HUES64 (cell line): ENCODE measurements around the gene WWOX.

ENCODE experiments used
- H3K27ac ChIP-seq: 2 replicates; pipeline ENCODE4 v1.7.0; 2013; ENCODE audit warnings: low read depth, low read length, inconsistent platforms
- H3K27me3 ChIP-seq: 2 replicates; pipeline ENCODE4 v1.6.1; 2013; ENCODE audit warnings: mild to moderate bottlenecking, low read length; ENCODE audit not compliant: insufficient read depth
- H3K36me3 ChIP-seq: 2 replicates; pipeline ENCODE4 v1.6.1; 2013; ENCODE audit warnings: mild to moderate bottlenecking, low read length; ENCODE audit not compliant: insufficient read depth
- H3K4me1 ChIP-seq: 2 replicates; pipeline ENCODE4 v1.6.1; 2013; ENCODE audit warnings: mild to moderate bottlenecking, low read length, moderate library complexity; ENCODE audit not compliant: insufficient read depth
- H3K4me3 ChIP-seq: 2 replicates; pipeline ENCODE4 v1.5.1; 2013; ENCODE audit warnings: mild to moderate bottlenecking, low read length, moderate library complexity
- H3K9ac ChIP-seq: 2 replicates; pipeline ENCODE4 v1.6.1; 2013; ENCODE audit warnings: mild to moderate bottlenecking, low read depth, low read length
- H3K9me3 ChIP-seq: 2 replicates; pipeline ENCODE4 v1.6.1; 2013; ENCODE audit warnings: low read depth, low read length; ENCODE audit not compliant: insufficient read depth
- WGBS: fragments of 150-250, 120-280 bp; methylation state at CpG from one replicate; pipeline ENCODE4 v1.1.7; 2013; ENCODE audit warnings: missing lambda C conversion rate; 5-methylcytosine and 5-hydroxymethylcytosine counted together

The WWOX gene

GRCh38 chr16:78746718-78747117 is 647.3 kb downstream of the WWOX start:
- H3K4me1 ChIP-seq, result no peaks in the 10 kb centered on the region
- H3K9ac ChIP-seq, result no peak overlapping the region
- H3K27me3 ChIP-seq, result no peaks in the 10 kb centered on the region
- WGBS, result 97% methylated on average over 2 of the region's 2 CpGs
- H3K9me3 ChIP-seq, result 0 out of 2 replicates have a peak, but pooled peaks cover 2% of the 10 kb centered on the region
- H3K4me3 ChIP-seq, result no peak overlapping the region
- H3K27ac ChIP-seq, result no peak overlapping the region
- no peaks in the 10 kb centered on the region for H3K36me3 ChIP-seq

- 93% methylated on average over 9 of the region's 9 CpGs for WGBS
- Histone ChIP-seq H3K36me3 (no peaks in the 10 kb centered on the region), H3K4me3 (no peak overlapping the region), H3K27me3 (no peaks in the 10 kb centered on the region), H3K9me3 (0 out of 2 replicates have a peak, but pooled peaks cover 2% of the 10 kb centered on the region), H3K9ac (no peak overlapping the region), H3K27ac (no peak overlapping the region), H3K4me1 (no peaks in the 10 kb centered on the region)
Observed at GRCh38 chr16:78748220-78748929, 648.9 kb downstream of the WWOX start.

- H3K9me3 ChIP-seq, result 0 out of 2 replicates have a peak, but pooled peaks cover 2% of the 10 kb centered on the region
- H3K9ac ChIP-seq, result no peak overlapping the region
- H3K4me1 ChIP-seq, result no peaks in the 10 kb centered on the region
- H3K4me3 ChIP-seq, result no peak overlapping the region
- WGBS, result 93% methylated on average over 3 of the region's 4 CpGs
- H3K27me3 ChIP-seq, result no peaks in the 10 kb centered on the region
- H3K36me3 ChIP-seq, result no peaks in the 10 kb centered on the region
- H3K27ac ChIP-seq, result no peak overlapping the region
Observed at GRCh38 chr16:78749745-78750268, 650.4 kb downstream of the WWOX start.

- no peak overlapping the region for H3K4me3 ChIP-seq
- no peaks in the 10 kb centered on the region for H3K27me3 ChIP-seq
- no peaks in the 10 kb centered on the region for H3K4me1 ChIP-seq
- 0 out of 2 replicates have a peak, but pooled peaks cover 2% of the 10 kb centered on the region for H3K9me3 ChIP-seq
- H3K27ac ChIP-seq, result no peak overlapping the region
- 95% methylated on average over 5 of the region's 8 CpGs for WGBS
- no peak overlapping the region for H3K9ac ChIP-seq
- H3K36me3 ChIP-seq, result no peaks in the 10 kb centered on the region
Observed at GRCh38 chr16:78750611-78751010, 651.2 kb downstream of the WWOX start.

- H3K9ac ChIP-seq, result no peak overlapping the region
- no peak overlapping the region for H3K27ac ChIP-seq
- 98% methylated on average over 3 of the region's 3 CpGs for WGBS
- no peaks in the 10 kb centered on the region for H3K36me3 ChIP-seq
- 0 out of 2 replicates have a peak, but pooled peaks cover 2% of the 10 kb centered on the region for H3K9me3 ChIP-seq
- H3K4me1 ChIP-seq, result no peaks in the 10 kb centered on the region
- H3K27me3 ChIP-seq, result no peaks in the 10 kb centered on the region
- H3K4me3 ChIP-seq, result no peak overlapping the region
Observed at GRCh38 chr16:78751601-78752000, 652.1 kb downstream of the WWOX start.

- Histone ChIP-seq H3K27ac (no peak overlapping the region), H3K9me3 (no peaks in the 10 kb centered on the region), H3K9ac (no peak overlapping the region), H3K4me3 (no peak overlapping the region), H3K27me3 (no peaks in the 10 kb centered on the region), H3K36me3 (no peaks in the 10 kb centered on the region), H3K4me1 (no peaks in the 10 kb centered on the region)
- WGBS, result 93% methylated on average over 5 of the region's 5 CpGs
Observed at GRCh38 chr16:78754713-78755112, 655.3 kb downstream of the WWOX start.

- no peak overlapping the region for H3K9ac ChIP-seq
- H3K36me3 ChIP-seq, result no peaks in the 10 kb centered on the region
- WGBS, result 94% methylated on average over 8 of the region's 8 CpGs
Observed at GRCh38 chr16:78755751-78756661, 656.6 kb downstream of the WWOX start.

GRCh38 chr16:78759596-78759995 is 660.1 kb downstream of the WWOX start:
- Histone ChIP-seq H3K9me3 (no peaks in the 10 kb centered on the region), H3K27me3 (no peaks in the 10 kb centered on the region), H3K4me3 (no peak overlapping the region), H3K36me3 (no peaks in the 10 kb centered on the region), H3K9ac (no peak overlapping the region), H3K27ac (no peak overlapping the region), H3K4me1 (peaks cover 23% of the 10 kb centered on the region)
- WGBS, result 91% methylated on average over 2 of the region's 2 CpGs

More at GRCh38 chr16:78755751-78756661, 656.6 kb downstream of the WWOX start:
- H3K27ac ChIP-seq, result no peak overlapping the region
- H3K9me3 ChIP-seq, result no peaks in the 10 kb centered on the region
- H3K4me1 ChIP-seq, result peaks cover 5% of the 10 kb centered on the region; the same call in 1 of the 2 replicates
- no peaks in the 10 kb centered on the region for H3K27me3 ChIP-seq
- no peak overlapping the region for H3K4me3 ChIP-seq

GRCh38 chr16:78760611-78761010 is 661.2 kb downstream of the WWOX start:
- no peaks in the 10 kb centered on the region for H3K36me3 ChIP-seq
- H3K4me3 ChIP-seq, result no peak overlapping the region
- 90% methylated on average over 5 of the region's 5 CpGs for WGBS
- H3K9ac ChIP-seq, result no peak overlapping the region
- no peaks in the 10 kb centered on the region for H3K9me3 ChIP-seq
- H3K4me1 ChIP-seq, result peaks cover 23% of the 10 kb centered on the region
- no peaks in the 10 kb centered on the region for H3K27me3 ChIP-seq
- H3K27ac ChIP-seq, result no peak overlapping the region

GRCh38 chr16:78761427-78761826 is 662.0 kb downstream of the WWOX start:
- no peaks in the 10 kb centered on the region for H3K9me3 ChIP-seq
- 56% methylated on average over 3 of the region's 5 CpGs for WGBS

GRCh38 chr16:78762222-78762621 is 662.8 kb downstream of the WWOX start:
- WGBS, result 68% methylated on average over 6 of the region's 6 CpGs
- H3K27ac ChIP-seq, result no peak overlapping the region

More at GRCh38 chr16:78761427-78761826, 662.0 kb downstream of the WWOX start:
- Histone ChIP-seq H3K4me1 (peaks cover 23% of the 10 kb centered on the region), H3K9ac (no peak overlapping the region), H3K36me3 (no peaks in the 10 kb centered on the region), H3K27ac (no peak overlapping the region), H3K27me3 (no peaks in the 10 kb centered on the region), H3K4me3 (no peak overlapping the region)

More at GRCh38 chr16:78762222-78762621, 662.8 kb downstream of the WWOX start:
- Histone ChIP-seq H3K9me3 (no peaks in the 10 kb centered on the region), H3K9ac (no peak overlapping the region), H3K4me1 (peaks cover 23% of the 10 kb centered on the region), H3K27me3 (no peaks in the 10 kb centered on the region), H3K36me3 (no peaks in the 10 kb centered on the region), H3K4me3 (no peak overlapping the region)
